Hindlimb muscle (tissue), 1 donor: ENCODE results near the gene IGSF3. TPM values are rescaled to one million over a fixed set of nuclear protein-coding genes. Genes with fewer than 3 reads are reported as not detected.
A peak's percentile ranks its signal among the peaks of the same experiment; 100 is the strongest.

ENCODE experiments used
- DNase-seq: peaks from one replicate; pipeline ENCODE4 v3.0.0-alpha.2; 2013
- polyA plus RNA-seq: library from polyadenylated mRNA; unstranded; fragments of 120-200 nt; gene quantifications from one replicate; pipeline ENCODE4 v1.2.1, GENCODE V29; 2013; ENCODE audit not compliant: insufficient read length

IGSF3 gene
- polyA plus RNA-seq, 1 donor, result 24.8 TPM

GRCh38 chr1:116686175-116686574 is 18.6 kb upstream of the IGSF3 start:
- no peak for DNase-seq

- no peak for DNase-seq
Observed at GRCh38 chr1:116684575-116684974, 17.0 kb upstream of the IGSF3 start.

- no peak for DNase-seq
Observed at GRCh38 chr1:116682641-116683221, 15.2 kb upstream of the IGSF3 start.

GRCh38 chr1:116681343-116681899 is 13.9 kb upstream of the IGSF3 start:
- DNase-seq, result no peak

- no peak for DNase-seq
Observed at GRCh38 chr1:116680752-116681151, 13.2 kb upstream of the IGSF3 start.

- DNase-seq, result no peak
Observed at GRCh38 chr1:116679828-116680628, 12.5 kb upstream of the IGSF3 start.

- DNase-seq, result no peak
Observed at GRCh38 chr1:116679091-116679827, 11.7 kb upstream of the IGSF3 start.

GRCh38 chr1:116678732-116679090 is 11.2 kb upstream of the IGSF3 start:
- no peak for DNase-seq

GRCh38 chr1:116677474-116678062 is 10.0 kb upstream of the IGSF3 start:
- no peak for DNase-seq

GRCh38 chr1:116676291-116676690 is 8.8 kb upstream of the IGSF3 start:
- no peak for DNase-seq

GRCh38 chr1:116674751-116675150 is 7.2 kb upstream of the IGSF3 start:
- DNase-seq, result no peak

GRCh38 chr1:116674011-116674531 is 6.5 kb upstream of the IGSF3 start:
- DNase-seq, result peak; percentile 92

- no peak for DNase-seq
Observed at GRCh38 chr1:116671912-116672311, 4.4 kb upstream of the IGSF3 start.

GRCh38 chr1:116671072-116671760 is 3.7 kb upstream of the IGSF3 start:
- DNase-seq, result no peak

- DNase-seq, result no peak
Observed at GRCh38 chr1:116668277-116668676, 744 bp upstream of the IGSF3 start.

- peak; percentile 66 for DNase-seq
Observed at GRCh38 chr1:116667078-116667574, 407 bp downstream of the IGSF3 start.

- DNase-seq, result no peak
Observed at GRCh38 chr1:116666187-116667077, 1.1 kb downstream of the IGSF3 start.

- DNase-seq, result no peak
Observed at GRCh38 chr1:116664978-116665371, 2.6 kb downstream of the IGSF3 start.

- no peak for DNase-seq
Observed at GRCh38 chr1:116664366-116664977, 3.1 kb downstream of the IGSF3 start.

- no peak for DNase-seq
Observed at GRCh38 chr1:116663821-116664220, 3.7 kb downstream of the IGSF3 start.
